BLaER1 treated with 17β-estradiol and CSF1 and Interleukin-3, amounts not matched to agents 10 nM and 100 nM (cell line): ENCODE measurements around the gene S1PR3.

ENCODE experiments used
- H3K27ac ChIP-seq, 11 experiments: shearing (Covaris generic); formaldehyde crosslinking; 2 replicates each; pipeline ENCODE4 v1.8.1; 2022
- H3K27me3 ChIP-seq, 11 experiments: shearing (Covaris generic); formaldehyde crosslinking; 2 replicates each; pipeline ENCODE4 v1.8.1; 2022
- H3K36me3 ChIP-seq, 11 experiments: shearing (Covaris generic); formaldehyde crosslinking; 2 replicates each; pipeline ENCODE4 v1.8.1; 2022
- H3K4me1 ChIP-seq, 10 experiments: shearing (Covaris generic); formaldehyde crosslinking; 2 replicates each; pipeline ENCODE4 v1.8.1; 2022
- H3K4me2 ChIP-seq, 11 experiments: shearing (Covaris generic); formaldehyde crosslinking; 2 replicates each; pipeline ENCODE4 v1.8.1; 2022
- H3K4me3 ChIP-seq, 10 experiments: shearing (Covaris generic); formaldehyde crosslinking; 2 replicates each; pipeline ENCODE4 v1.8.1; 2022
- H3K9ac ChIP-seq, 11 experiments: shearing (Covaris generic); formaldehyde crosslinking; 2 replicates each; pipeline ENCODE4 v1.8.1; 2022
- H3K9me3 ChIP-seq, 11 experiments: shearing (Covaris generic); formaldehyde crosslinking; replicated peaks in 1 of 11; 2 replicates each; pipeline ENCODE4 v1.8.1; 2022
- H4K20me1 ChIP-seq, 11 experiments: shearing (Covaris generic); formaldehyde crosslinking; 2 replicates each; pipeline ENCODE4 v1.8.1; 2022
- Cebpa-rat ChIP-seq, 11 experiments: shearing (Covaris generic); IDR thresholded peaks; 2 replicates each; pipeline ENCODE4 v1.8.1; 2022

The S1PR3 gene

DNA sequence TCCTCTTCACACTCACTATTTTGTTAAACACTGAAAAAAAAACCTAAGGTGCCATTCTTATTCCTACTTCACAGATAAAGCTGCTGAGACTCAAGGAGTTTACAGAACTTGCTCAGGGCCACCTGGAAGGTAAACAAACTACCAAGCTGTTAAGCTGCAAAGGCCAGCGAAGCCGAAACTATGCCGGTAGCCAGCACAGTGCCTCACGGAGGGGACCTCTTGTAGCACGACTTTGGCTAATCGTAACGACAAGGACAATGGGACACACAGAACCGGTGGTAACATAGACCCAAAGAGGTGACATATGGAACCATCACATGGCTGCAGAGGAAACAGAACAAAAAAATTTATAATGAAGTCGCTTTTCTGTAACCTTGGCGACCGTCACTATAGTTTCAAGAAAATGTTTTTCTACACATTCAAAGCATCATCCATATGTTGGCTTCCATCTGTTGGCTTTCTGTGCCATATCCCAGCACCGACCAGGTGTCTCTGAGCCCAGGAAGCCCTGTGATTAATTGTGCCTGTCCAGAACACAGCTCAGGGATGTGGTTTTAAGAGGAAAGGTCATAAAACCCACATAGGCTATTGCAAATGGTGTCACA lies 60.3 kb downstream of the S1PR3 start:
- Histone ChIP-seq H3K9ac (no peak overlapping the region), H3K4me1 (no peaks in the 10 kb centered on the region), H3K9me3 (peaks cover 0 to 9% (median 0%) of the 10 kb centered on the region in 11 experiments; a peak in 1 of 22 replicates), H3K4me3 (no peak overlapping the region), H3K4me2 (no peak overlapping the region), H3K36me3 (no peaks in the 10 kb centered on the region), H3K27me3 (no peaks in the 10 kb centered on the region), H3K27ac (no peak overlapping the region), H4K20me1 (no peaks in the 10 kb centered on the region)
- TF ChIP-seq Cebpa-rat (IDR thresholded peaks at IDR 0.05) = no peak

DNA sequence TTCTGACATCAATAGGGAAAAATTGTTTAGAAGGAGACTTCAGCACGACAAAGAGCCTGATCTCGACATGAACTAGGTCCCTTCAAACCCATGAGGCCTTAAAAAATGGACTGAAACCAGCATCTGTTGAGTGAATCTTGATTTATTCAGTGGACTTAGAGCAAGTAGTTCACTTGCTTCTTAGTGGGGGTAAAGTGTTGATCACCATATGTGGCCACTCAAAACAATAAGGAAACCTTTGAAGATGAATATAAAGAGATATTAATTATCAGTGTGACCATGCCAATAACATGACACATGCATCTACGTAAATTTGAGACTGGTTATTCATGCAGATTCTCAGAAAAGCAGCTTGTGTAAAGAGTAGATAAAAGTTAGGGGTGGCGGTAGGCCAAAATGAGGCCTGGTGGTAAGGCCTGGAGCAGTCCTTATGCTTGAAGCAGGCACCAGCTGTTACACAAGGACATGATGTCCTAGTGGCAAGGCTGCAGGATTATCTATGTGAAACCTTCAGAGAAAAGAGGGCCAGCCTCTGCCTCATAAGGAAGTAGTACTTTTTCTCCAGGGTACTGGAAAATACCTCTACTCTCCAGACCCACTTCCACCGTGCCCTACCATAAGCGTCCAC lies 61.3 kb downstream of the S1PR3 start:
- H3K36me3 ChIP-seq = no peaks in the 10 kb centered on the region
- H3K9ac ChIP-seq = no peak overlapping the region
- H3K27me3 ChIP-seq = no peaks in the 10 kb centered on the region
- no peak overlapping the region for H3K4me3 ChIP-seq
- H4K20me1 ChIP-seq = no peaks in the 10 kb centered on the region
- H3K4me1 ChIP-seq = no peaks in the 10 kb centered on the region
- no peak overlapping the region for H3K4me2 ChIP-seq
- no peak overlapping the region for H3K27ac ChIP-seq
- no peak for TF ChIP-seq Cebpa-rat (IDR thresholded peaks at IDR 0.05)
- peaks cover 0 to 9% (median 0%) of the 10 kb centered on the region in 11 experiments; a peak in 1 of 22 replicates for H3K9me3 ChIP-seq

DNA sequence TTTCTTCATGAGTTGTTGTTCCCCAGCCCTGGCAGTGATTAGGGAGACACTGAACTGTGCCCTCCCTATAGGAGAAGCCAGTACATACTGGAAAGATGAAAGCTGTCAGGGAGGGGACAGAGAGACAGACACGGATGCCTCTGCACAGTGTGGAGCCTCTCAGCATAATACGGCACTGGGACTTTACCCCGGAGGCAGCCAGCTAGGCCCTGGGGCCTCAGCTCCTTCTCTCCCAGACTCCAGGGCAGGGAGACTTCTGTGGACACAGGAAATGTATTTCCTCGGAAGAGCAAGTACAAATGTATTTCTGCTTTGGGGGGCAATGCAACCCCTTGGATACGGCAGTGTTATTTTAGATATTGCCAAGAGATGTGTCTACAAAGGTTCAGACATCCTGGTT lies 62.0 kb downstream of the S1PR3 start:
- no peaks in the 10 kb centered on the region for H4K20me1 ChIP-seq
- no peaks in the 10 kb centered on the region for H3K36me3 ChIP-seq
- H3K27ac ChIP-seq = no peak overlapping the region
- no peak overlapping the region for H3K4me2 ChIP-seq
- no peak overlapping the region for H3K9ac ChIP-seq
- TF ChIP-seq Cebpa-rat (IDR thresholded peaks at IDR 0.05) = no peak
- peaks cover 0 to 10% (median 2%) of the 10 kb centered on the region in 11 experiments; a peak in 7 of 22 replicates for H3K9me3 ChIP-seq
- no peaks in the 10 kb centered on the region for H3K4me1 ChIP-seq
- H3K4me3 ChIP-seq = no peak overlapping the region
- no peaks in the 10 kb centered on the region for H3K27me3 ChIP-seq
